OCI-LY7 (cell line): ENCODE measurements around the gene MIER2. TPM values are rescaled to one million over a fixed set of nuclear protein-coding genes. Genes with fewer than 3 reads are reported as not detected.

ENCODE experiments used
- BruUV-seq: library from RNA; stranded (reverse); fragments of 400-500 nt; replicated peaks from 2 replicates; lab custom pipeline; 2021; lab: Mats Ljungman, UMichigan
- CTCF ChIA-PET: fragments of 300-600 bp; sonication (Branson Sonifier 250); formaldehyde crosslinking; loops from one replicate; lab custom pipeline; 2022; ENCODE audit warnings: antibody characterized with exemption; ENCODE audit not compliant: unreplicated experiment; lab: Charles Lee
- POLR2A ChIA-PET: fragments of 300-600 bp; sonication (Branson Sonifier 250); formaldehyde crosslinking; loops from one replicate; lab custom pipeline; 2022; ENCODE audit warnings: antibody characterized with exemption; lab: Charles Lee
- DNase-seq: peaks from one replicate; pipeline ENCODE4 v3.0.0-alpha.2; 2015; ENCODE audit warnings: low spot score
- H2AFZ ChIP-seq: fragments of 200-600 bp; sonication (generic), shearing (Covaris generic); 2 replicates; pipeline ENCODE4 v1.6.1; 2014; ENCODE audit warnings: mild to moderate bottlenecking, antibody characterized with exemption, low read length, moderate library complexity
- H3K27ac ChIP-seq: fragments of 200-600 bp; sonication (generic); 2 replicates; pipeline ENCODE4 v1.5.1; 2014; ENCODE audit warnings: mixed run types, low read depth, mild to moderate bottlenecking, moderate library complexity, low read length, inconsistent platforms; ENCODE audit not compliant: poor library complexity, severe bottlenecking
- H3K36me3 ChIP-seq: fragments of 200-600 bp; sonication (generic); 2 replicates; pipeline ENCODE4 v1.6.1; 2014; ENCODE audit warnings: mild to moderate bottlenecking, antibody characterized with exemption, low read length, moderate library complexity, mixed read lengths; ENCODE audit not compliant: insufficient read depth
- H3K4me1 ChIP-seq: fragments of 200-600 bp; sonication (generic); 2 replicates; pipeline ENCODE4 v1.5.1; 2014; ENCODE audit warnings: mild to moderate bottlenecking, low read length; ENCODE audit not compliant: insufficient read depth, poor library complexity, severe bottlenecking
- H3K4me2 ChIP-seq: fragments of 200-600 bp; sonication (generic); 2 replicates; pipeline ENCODE4 v1.6.1; 2014; ENCODE audit warnings: mild to moderate bottlenecking, low read length
- H3K4me3 ChIP-seq: fragments of 200-600 bp; sonication (generic); 2 replicates; pipeline ENCODE4 v1.5.1; 2014; ENCODE audit warnings: mild to moderate bottlenecking, low read depth, low read length; ENCODE audit not compliant: poor library complexity, severe bottlenecking
- H3K79me2 ChIP-seq: fragments of 200-600 bp; sonication (generic); 2 replicates; pipeline ENCODE4 v1.6.1; 2016; ENCODE audit warnings: low read depth, mild to moderate bottlenecking, low read length, moderate library complexity, mixed read lengths; ENCODE audit not compliant: insufficient read depth
- H3K9me2 ChIP-seq: fragments of 200-600 bp; sonication (generic); 2 replicates; pipeline ENCODE4 v1.6.1; 2016; ENCODE audit warnings: mild to moderate bottlenecking, low read length, mixed read lengths; ENCODE audit not compliant: insufficient read depth
- H3K9me3 ChIP-seq: fragments of 200-600 bp; sonication (generic); 2 replicates; pipeline ENCODE4 v1.6.1; 2014; ENCODE audit warnings: mild to moderate bottlenecking, mixed run types, low read length, mixed read lengths
- H4K20me1 ChIP-seq: fragments of 200-600 bp; sonication (generic); 2 replicates; pipeline ENCODE4 v1.6.1; 2014; ENCODE audit warnings: mild to moderate bottlenecking, antibody characterized with exemption, low read length, moderate library complexity, mixed read lengths; ENCODE audit not compliant: insufficient read depth
- EZH2phosphoT487 ChIP-seq: fragments of 200-600 bp; sonication (generic); IDR thresholded peaks from 2 replicates; pipeline ENCODE4 v1.6.1; 2018; ENCODE audit warnings: low read depth, borderline replicate concordance, mild to moderate bottlenecking, mixed run types, antibody characterized with exemption, low read length, moderate library complexity, mixed read lengths
- intact Hi-C: fragments of 100-400 bp; cut with micrococcal nuclease; formaldehyde crosslinking; loops from one replicate; pipeline ENCODE4 v1.10.0; 2022; ENCODE audit not compliant: unreplicated experiment
- total RNA-seq, 2 experiments: library from RNA; depleted of rRNA in 1 of 2; stranded (reverse); fragments of >200 nt in 1 of 2; shearing (Covaris generic) in 1 of 2; gene quantifications; 2 replicates each; pipeline ENCODE4 v1.2.3, GENCODE V29; 2014 to 2022
- TF ChIP-seq, protein P1 (sequence below): fragments of 200-600 bp; sonication (generic); conservative IDR thresholded peaks from 2 replicates; pipeline ENCODE4 v1.5.1; 2014; ENCODE audit warnings: mild to moderate bottlenecking, antibody characterized with exemption, low read length, moderate library complexity, mixed read lengths

The MIER2 gene
- total RNA-seq, 2 experiments from 2014 or later, result 29.1 to 30.2 TPM

- Histone ChIP-seq H3K4me3 (no peak overlapping the region), H3K36me3 (no peaks in the 10 kb centered on the region), H3K9me2 (no peaks in the 10 kb centered on the region), H3K9me3 (no peaks in the 10 kb centered on the region), H3K4me2 (no peak overlapping the region), H4K20me1 (no peaks in the 10 kb centered on the region), H3K79me2 (no peaks in the 10 kb centered on the region), H3K27ac (no peak overlapping the region), H2AFZ (no peak overlapping the region), H3K4me1 (no peaks in the 10 kb centered on the region)
- POLR2A ChIA-PET, result no interaction called here
- no peak for DNase-seq
- CTCF ChIA-PET, result no interaction called here
- TF ChIP-seq, protein P1, sequence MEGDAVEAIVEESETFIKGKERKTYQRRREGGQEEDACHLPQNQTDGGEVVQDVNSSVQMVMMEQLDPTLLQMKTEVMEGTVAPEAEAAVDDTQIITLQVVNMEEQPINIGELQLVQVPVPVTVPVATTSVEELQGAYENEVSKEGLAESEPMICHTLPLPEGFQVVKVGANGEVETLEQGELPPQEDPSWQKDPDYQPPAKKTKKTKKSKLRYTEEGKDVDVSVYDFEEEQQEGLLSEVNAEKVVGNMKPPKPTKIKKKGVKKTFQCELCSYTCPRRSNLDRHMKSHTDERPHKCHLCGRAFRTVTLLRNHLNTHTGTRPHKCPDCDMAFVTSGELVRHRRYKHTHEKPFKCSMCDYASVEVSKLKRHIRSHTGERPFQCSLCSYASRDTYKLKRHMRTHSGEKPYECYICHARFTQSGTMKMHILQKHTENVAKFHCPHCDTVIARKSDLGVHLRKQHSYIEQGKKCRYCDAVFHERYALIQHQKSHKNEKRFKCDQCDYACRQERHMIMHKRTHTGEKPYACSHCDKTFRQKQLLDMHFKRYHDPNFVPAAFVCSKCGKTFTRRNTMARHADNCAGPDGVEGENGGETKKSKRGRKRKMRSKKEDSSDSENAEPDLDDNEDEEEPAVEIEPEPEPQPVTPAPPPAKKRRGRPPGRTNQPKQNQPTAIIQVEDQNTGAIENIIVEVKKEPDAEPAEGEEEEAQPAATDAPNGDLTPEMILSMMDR, result no peak
- no peak for TF ChIP-seq EZH2phosphoT487
- no TSS peak for BruUV-seq
- intact Hi-C loops, result no loop called here
Measured at GRCh38 chr19:391726-392374, 47.3 kb upstream of the MIER2 start.

- no peak overlapping the region for H3K27ac ChIP-seq
- CTCF ChIA-PET, result no interaction called here
- H2AFZ ChIP-seq, result no peak overlapping the region
- no peak for DNase-seq
- H3K4me2 ChIP-seq, result no peak overlapping the region
- intact Hi-C loops, result no loop called here
- H3K4me3 ChIP-seq, result no peak overlapping the region
- H3K9me3 ChIP-seq, result no peaks in the 10 kb centered on the region
- no peaks in the 10 kb centered on the region for H3K79me2 ChIP-seq
- no peaks in the 10 kb centered on the region for H4K20me1 ChIP-seq
- H3K9me2 ChIP-seq, result no peaks in the 10 kb centered on the region
- TF ChIP-seq, protein P1, result no peak
- no peak for TF ChIP-seq EZH2phosphoT487
- H3K4me1 ChIP-seq, result no peaks in the 10 kb centered on the region
- H3K36me3 ChIP-seq, result no peaks in the 10 kb centered on the region
- BruUV-seq, result no TSS peak
- POLR2A ChIA-PET, result no interaction called here
Measured at GRCh38 chr19:391207-391557, 46.6 kb upstream of the MIER2 start.

GRCh38 chr19:390386-391206 lies 46.0 kb upstream of the MIER2 start:
- Histone ChIP-seq H3K9me3 (no peaks in the 10 kb centered on the region), H2AFZ (no peak overlapping the region), H3K79me2 (no peaks in the 10 kb centered on the region), H3K4me3 (no peak overlapping the region), H3K9me2 (no peaks in the 10 kb centered on the region), H3K36me3 (no peaks in the 10 kb centered on the region), H3K4me2 (no peak overlapping the region), H3K4me1 (peaks cover 2% of the 10 kb centered on the region), H4K20me1 (no peaks in the 10 kb centered on the region), H3K27ac (no peak overlapping the region)
- intact Hi-C loops, result no loop called here
- TF ChIP-seq, protein P1, result no peak
- no peak for TF ChIP-seq EZH2phosphoT487
- DNase-seq, result no peak
- ChIA-PET CTCF (no interaction called here), POLR2A (no interaction called here)
- no TSS peak for BruUV-seq
